Left renal cortex interstitium (tissue), 4 donors: ENCODE measurements around the gene EXD1. TPM values are rescaled to one million over a fixed set of nuclear protein-coding genes. Genes with fewer than 3 reads are reported as not detected.
"Not testable (repeated sequence)": the region's sequence is repeated elsewhere in the genome, so short reads cannot be mapped to it uniquely, and the experiment has no call there.

ENCODE experiments used
- DNase-seq, 4 donors: peaks; one replicate each; pipeline ENCODE4 v3.0.0-alpha.2; 2013; ENCODE audit warnings: low read depth in 4 of 4, low spot score in 2 of 4, missing footprints in 1 of 4
- polyA plus RNA-seq, 4 donors: library from polyadenylated mRNA; unstranded; fragments of 120-200 nt; gene quantifications; one replicate each; pipeline ENCODE4 v1.2.1, GENCODE V29; 2013; ENCODE audit not compliant: insufficient read length in 4 of 4

The EXD1 gene
- polyA plus RNA-seq, 4 donors, result 0.07 to 0.16 TPM; not detected in 2

DNA sequence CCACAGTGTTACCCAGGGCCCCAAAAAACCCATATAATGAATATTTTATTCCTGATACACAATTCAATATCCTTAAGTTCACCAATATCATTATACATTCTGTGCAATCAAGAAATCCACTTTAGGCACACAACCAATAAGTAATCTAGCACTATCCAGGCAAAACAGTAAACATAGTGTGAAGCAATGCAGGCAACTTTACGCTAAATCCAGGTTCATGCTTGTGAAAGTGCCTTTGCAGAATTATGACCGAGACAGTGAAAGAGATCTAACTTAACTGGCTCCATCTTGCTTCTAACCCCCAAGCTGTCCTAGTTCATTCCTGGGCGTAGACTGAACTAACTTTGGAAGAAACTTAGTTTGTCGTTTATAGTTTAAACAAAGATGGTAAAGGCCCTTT lies 80.3 kb downstream of the EXD1 start:
- DNase-seq, result no peak

DNA sequence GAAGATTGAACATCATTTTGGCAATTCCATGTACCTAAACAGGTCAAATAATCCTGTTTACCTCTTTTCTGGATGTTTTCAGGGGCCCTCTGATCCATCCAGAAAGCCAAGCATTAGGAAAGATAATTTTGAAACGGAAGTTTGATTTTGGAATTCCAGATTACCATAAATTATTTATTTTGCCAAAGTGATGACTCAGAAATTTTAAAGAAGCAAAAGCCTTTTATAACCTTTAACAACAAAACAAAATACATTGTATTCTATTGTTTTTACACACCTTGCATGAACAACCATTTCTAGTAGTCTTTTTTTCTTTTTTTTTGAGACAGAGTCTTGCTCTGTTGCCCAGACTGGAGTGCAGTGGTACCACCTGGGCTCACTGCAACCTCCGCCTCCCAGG lies 82.5 kb downstream of the EXD1 start:
- DNase-seq, result no peak

DNA sequence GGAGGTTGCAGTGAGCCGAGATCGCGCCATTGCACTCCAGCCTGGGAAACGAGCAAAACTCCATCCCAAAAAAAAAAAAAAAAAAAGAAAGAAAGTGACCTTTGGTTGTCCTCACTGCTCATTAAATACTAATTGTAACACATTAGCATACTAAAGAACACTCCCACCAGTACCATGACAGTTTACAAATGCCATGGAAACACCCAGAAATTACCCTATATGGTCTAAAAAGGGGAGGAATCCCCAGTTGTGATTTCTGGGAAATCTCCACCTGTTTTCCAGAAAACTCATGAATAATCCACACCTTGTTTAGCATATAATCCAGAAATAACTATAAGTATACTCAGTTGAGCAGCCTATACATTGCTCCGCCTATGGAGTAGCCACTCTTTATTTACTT lies 90.9 kb downstream of the EXD1 start:
- no peak for DNase-seq

DNA sequence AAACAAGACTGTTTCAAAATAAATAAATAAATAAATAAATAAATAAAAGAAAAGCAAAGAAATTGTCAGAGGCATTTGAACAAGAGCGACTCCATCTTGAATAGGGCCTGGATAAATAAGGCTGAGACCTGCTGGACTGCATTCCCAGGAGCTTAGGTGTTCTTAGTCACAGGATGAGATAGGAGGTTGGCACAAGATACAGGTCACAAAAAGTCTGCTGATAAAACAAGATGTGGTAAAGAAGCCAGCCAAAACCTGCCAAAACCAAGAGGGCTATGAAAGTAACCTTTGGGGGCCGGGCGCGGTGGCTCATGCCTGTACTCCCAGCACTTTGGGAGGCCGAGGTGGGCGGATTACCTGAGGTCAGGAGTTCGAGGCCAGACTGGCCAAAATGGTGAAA lies 91.4 kb downstream of the EXD1 start:
- not testable (repeated sequence) for DNase-seq

DNA sequence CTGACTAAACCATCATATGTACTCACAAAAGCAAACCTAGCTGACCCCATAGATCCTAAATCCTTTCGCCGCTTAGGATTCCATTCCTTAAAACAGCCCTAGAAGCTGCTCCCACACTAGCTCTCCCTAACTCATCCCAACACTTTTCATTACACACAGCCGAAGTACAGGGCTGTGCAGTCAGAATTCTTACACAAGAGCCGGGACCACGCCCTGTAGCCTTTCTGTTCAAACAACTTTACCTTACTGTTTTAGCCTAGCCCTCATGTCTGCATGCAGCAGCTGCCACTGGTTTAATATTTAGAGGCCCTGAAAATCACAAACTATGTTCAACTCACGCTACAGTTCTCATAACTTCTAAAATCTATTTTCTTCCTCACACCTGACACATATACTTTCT lies 95.0 kb downstream of the EXD1 start:
- not testable (repeated sequence) for DNase-seq

DNA sequence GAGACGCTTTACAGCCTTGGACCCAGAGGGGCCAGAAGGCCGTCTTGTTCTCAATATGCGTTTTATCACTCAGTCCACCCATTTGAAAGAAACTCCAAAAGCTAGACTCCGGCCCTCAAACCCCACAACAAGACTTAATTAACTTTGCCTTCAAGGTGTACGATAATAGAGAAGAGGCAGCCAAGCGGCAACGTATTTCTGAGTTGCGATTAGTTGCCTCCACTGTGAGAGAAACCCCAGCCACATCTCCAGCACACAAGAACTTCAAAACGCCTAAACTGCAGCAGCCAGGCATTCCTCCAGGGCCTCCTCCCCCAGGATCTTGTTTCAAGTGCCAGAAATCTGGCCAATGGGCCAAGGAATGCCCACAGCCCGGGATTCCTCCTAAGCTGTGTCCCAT lies 97.1 kb downstream of the EXD1 start:
- peak in 3 of 4 donors; percentile 20 to 28 (median 21) for DNase-seq

Other genes starting within 250 kb of the EXD1 start
- 10 to 100 TPM; 19.8 to 26.1 (median 22.7) TPM for gene INO80, start 114.5 kb downstream of the EXD1 start, polyA plus RNA-seq
- 10 to 100 TPM; 59.0 to 69.0 (median 66.0) TPM for gene CHP1, start 511 bp upstream of the EXD1 start, polyA plus RNA-seq
- 1 to 10 TPM; 7.4 to 9.5 (median 8.8) TPM for gene OIP5, start 101.8 kb upstream of the EXD1 start, polyA plus RNA-seq
- 10 to 100 TPM; 91.6 to 95.3 (median 94.5) TPM for gene NUSAP1, start 102.1 kb upstream of the EXD1 start, polyA plus RNA-seq
- gene NDUFAF1, start 171.7 kb upstream of the EXD1 start, polyA plus RNA-seq, result 10 to 100 TPM; 20.7 to 29.6 (median 25.6) TPM
- 10 to 100 TPM; 59.0 to 77.8 (median 62.7) TPM for gene RTF1, start 186.3 kb upstream of the EXD1 start, polyA plus RNA-seq